ENCODE results near the gene CAMLG.
"Not testable (repeated sequence)": the region's sequence is repeated elsewhere in the genome, so short reads cannot be mapped to it uniquely, and the experiment has no call there.

CAMLG gene

DNA sequence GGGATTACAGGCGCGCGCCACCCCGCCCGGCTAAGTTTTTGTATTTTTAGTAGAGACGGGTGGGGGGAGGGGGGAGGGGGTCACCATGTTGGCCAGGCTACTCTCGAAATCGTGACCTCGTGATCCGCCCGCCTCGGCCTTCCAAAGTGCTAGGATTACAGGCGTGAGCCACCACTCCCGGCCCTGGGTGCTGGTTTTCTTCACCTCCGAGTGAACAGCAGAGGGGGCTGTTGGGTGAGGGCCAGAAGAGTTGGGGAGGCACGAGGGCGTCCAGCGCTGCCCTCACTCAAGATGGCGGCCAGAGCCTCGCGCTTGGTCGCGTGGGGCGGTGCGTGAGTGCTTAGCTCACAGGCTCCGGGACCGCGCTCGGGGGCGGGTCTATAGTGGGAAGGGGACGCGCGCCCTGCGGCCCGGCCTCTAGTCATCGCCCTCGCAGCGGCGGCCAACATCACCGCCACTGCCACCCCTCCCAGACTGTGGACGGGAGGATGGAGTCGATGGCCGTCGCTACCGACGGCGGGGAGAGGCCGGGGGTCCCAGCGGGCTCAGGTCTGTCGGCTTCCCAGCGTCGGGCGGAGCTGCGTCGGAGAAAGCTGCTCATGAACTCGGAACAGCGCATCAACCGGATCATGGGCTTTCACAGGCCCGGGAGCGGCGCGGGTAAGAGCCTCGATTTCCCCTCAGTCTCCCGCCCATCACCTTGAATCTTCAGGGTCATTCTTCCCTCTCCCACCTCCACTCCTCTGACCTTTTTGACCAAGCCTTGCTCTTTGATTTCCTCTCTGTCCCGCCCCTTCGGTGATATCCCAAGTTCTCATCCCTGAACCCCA is at the start of gene CAMLG:
TSS of gene CAMLG (plus strand) at position 416 of the 830 bp plus-strand sequence. CDS start at position 489, 73 bp downstream.
- peak; percentile 90 to 94 for DNase-seq

DNA sequence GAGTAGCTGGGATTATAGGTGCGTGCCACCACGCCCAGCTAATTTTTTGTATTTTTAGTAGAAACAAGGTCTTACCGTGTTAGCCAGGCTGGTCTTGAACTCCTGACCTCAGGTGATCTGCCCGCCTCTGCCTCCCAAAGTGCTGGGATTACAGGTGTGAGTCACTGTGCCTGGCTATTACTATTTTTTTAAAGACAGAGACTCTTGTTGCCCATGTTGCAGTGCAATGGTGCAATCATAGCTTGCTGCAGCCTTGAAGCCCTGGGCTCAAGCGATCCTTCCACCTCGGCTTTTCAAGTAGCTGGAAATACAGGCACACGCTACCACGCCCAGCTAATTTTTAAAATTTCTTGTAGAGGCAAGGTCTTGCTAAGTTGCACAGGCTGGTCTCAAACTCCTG is 48.2 kb upstream of the CAMLG start:
- DNase-seq: not testable (repeated sequence)

DNA sequence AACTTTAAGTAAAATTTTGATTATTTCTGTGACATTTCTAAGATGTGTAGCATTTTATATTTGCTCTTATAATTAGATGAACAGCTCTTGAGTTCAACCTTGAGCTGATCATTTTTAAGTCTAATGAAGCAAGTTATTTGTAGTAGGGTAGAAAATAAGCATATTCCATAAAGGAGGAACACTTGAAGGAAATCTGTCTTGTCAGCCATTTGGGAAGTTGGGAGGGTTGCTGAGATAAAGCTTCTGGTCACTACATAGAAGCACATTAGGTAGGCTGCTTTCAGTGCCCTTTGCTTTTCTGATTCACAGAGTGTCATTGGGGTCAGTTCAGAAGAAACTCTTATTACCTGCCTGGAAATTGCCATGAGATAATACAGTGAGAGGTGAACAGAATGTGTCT is 45.6 kb upstream of the CAMLG start:
- DNase-seq: no peak

DNA sequence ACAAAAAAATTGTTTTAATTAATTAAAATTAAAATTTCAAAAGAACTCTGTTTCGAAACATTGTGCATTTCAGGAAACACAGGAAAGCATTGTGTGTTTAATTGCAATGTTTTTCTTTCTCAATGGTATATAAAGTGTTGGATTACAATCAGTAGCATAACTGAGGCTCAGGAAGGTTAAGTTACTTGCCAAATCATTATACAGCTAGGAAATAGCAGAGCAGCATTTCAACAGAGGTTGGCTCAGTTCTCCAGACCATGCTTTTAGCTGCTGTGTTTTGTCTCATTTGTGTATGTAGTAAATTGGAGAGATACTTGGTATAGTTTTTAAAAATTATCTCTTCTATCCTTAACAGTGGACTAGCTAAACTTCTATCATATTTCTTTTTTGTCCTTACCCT is 30.0 kb upstream of the CAMLG start:
- DNase-seq: no peak

DNA sequence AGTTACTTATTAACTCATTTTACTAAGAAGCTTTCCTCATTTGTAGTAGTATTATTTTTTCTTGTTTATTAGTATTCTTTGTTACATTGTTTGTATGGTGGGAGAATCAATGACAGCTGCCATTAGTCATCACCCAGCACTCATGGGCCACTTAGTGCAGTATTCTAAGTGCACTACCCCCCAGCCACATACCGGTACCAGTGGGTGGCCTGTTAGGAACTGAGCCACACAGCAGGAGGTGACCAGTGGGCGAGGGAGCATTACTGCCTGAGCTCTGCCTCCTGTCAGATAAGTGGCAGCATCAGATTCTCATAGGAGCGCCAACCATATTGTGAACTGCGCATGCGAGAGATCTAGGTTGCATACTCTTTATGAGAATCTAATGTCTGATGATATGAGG is 24.2 kb upstream of the CAMLG start:
- no peak for DNase-seq

DNA sequence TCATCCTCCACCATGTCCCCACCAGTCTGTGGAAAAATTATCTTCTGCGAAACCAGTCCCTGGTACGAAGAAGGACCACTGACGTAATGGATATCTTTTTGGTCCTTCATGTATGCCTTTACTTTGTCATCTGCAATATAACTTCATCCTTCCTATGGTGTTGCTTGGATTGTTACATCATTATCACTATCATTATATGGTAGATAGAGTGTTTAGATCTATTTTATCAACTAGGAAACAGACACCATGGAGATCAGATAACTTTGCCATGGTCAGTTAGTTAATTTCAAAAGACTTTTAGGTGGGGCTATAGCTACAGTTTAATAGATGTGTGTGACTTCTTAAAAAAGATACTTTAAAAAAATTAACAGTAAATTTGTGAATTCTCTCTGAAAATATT is 23.8 kb upstream of the CAMLG start:
- no peak for DNase-seq

DNA sequence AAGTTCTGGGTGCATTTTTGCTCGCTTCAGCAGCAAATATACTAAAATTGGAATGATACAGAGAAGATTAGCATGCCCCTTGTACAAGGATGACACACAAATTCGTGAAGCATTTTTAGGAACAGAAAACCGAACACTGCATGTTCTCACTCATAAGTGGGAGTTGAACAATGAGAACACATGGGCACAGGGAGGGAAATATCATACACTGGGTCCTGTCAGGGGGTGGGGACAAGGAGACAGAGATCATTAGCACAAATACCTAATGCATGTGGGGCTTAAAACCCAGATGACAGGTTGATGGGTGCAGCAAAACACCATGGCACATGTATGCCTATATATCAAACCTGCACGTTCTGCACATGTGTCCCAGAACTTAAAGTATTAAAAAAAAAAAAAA is 22.9 kb upstream of the CAMLG start:
- DNase-seq: not testable (repeated sequence)

DNA sequence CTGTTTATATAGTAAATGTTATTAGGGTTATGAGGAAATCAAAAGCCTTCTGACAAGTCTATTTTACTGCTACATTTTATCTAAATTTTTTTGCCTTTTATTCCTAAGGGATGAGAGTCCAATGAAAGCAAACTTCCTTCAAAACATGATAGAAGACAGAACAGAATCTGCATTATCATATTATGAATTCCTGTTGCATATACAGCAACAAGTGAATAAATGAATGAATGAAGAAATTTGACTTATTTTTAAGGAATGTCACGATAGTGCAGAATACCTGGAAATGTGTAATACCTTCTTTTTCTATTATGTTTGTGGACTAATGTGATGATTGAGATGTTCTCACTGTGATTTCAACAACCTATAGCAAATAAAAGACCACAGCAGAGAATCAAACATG is 13.5 kb upstream of the CAMLG start:
- DNase-seq: no peak

DNA sequence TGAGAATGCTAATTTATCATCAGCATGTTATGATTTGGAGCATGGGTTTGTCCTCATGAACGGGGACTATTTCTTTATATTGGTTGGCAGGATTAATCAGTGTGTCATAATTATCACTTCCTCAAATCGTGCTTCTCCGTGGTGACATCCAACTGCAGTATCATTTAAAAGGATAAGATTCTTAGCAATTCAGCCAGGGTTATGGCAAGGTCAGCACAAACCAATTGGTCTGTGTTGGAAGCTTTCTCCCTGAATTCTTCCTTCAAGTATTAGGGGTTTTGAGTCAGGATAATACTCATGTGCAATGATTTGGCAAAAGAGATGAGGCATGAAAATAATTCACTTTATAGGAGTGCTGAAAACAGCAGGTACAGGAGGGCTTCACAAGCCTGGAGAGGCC is 5.5 kb upstream of the CAMLG start:
- DNase-seq: no peak

DNA sequence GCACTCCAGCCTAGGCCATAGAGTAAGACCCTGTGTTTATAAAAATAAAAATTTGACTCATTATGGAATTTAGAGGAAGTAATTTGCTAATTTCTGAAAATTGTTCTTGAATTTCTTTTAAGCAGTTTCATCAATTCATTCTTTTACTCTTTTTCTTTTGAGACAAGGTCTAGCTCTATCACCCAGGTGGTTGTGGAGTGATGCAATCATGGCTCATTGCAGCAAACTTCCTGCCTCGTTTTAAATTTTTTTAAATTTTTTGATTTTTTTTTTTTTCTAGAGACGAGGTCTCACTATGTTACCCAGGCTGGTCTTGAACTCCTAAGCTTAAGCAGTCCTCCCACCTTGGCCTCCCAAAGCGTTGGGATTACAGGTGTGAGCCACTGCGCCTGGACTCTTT is 3.1 kb upstream of the CAMLG start:
- DNase-seq: no peak

DNA sequence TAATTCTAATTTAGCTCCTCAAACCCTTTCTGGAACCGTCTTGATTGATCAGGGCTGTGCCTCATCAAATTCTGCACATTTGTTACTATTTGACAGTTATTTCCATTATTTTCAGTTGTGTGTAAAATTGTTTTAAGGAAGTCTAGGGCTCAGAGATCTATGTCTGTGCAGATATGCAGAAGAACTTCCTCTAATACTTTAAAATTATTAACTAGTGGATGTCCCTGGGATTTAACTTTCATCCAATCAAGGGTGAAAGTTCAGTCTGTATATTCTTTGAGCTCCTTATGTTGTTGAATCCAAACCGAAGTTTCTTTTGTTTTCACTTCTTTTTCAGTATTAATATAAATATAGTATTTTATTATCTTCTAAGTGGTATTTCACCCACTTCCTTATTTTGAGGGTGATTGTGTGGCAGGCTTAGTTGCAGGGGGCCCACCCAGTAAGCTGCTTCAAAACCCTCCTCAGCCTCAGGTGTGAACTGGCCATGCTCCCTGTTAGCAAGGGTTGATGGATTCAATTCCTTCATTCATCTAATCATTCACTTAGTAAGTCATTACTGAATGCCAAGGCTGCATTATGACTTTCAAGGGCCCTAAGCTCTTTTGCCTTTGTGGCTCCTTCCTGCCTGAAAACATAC is 2.1 kb upstream of the CAMLG start:
- no peak for DNase-seq

DNA sequence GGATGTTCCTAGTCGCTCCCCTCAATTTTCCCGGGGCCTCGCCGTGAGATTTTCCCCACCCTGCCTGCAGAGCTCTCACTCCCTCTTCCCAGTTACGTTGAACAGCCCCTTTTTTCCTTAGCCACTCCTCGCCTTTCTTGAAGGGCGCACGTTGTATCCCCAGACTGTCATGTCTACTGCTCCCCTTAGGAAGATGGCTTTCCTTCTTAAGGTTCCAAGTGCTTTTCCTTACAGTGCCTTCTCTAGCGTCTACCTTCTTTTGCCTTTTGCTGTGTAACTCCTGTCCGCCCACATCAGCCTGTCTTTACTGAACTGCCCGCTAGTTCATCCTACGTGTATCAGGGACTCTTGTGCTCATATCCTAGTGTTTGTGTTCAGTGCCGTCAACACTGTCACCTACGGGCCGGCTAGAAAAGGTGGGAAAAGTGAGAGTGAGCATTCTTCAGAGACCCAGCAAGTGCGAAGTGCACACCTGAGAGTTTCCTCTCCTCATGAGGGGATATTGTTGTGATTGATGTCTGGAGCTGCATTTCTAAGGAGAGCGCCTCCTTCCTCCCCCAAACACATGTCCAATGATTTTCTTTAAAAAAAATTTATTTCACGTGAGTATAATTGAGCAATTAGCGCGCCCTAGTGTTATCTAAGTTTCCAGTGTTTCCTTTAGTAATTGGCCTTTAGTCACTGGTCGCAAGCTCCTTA is 764 bp downstream of the CAMLG start:
- no peak for DNase-seq

DNA sequence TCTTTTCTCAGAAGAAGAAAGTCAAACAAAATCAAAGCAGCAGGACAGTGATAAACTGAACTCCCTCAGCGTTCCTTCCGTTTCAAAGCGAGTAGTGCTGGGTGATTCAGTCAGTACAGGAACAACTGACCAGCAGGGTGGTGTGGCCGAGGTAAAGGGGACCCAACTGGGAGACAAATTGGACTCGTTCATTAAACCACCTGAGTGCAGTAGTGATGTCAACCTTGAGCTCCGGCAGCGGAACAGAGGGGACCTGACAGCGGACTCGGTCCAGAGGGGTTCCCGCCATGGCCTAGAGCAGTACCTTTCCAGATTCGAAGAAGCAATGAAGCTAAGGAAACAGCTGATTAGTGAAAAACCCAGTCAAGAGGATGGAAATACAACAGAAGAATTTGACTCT is 2.7 kb downstream of the CAMLG start:
- no peak for DNase-seq

DNA sequence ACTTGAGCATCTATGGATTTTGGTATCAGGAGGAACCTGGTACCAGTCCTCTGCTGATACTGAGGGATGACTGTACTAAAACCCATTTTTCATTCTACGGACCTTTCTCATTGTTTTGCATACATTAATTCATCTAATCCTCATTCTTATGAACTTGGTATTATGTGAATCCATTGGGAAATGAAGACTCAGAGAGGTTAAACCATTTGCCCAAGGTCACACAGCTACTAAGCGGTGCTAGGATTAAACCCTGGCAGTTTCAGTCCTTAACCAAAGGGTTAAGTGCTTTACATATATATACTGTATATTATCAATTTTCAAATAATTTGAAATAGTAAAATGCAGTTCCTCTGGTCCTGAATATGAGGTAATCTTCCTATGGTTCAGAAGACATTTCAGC is 3.8 kb downstream of the CAMLG start:
- no peak for DNase-seq

DNA sequence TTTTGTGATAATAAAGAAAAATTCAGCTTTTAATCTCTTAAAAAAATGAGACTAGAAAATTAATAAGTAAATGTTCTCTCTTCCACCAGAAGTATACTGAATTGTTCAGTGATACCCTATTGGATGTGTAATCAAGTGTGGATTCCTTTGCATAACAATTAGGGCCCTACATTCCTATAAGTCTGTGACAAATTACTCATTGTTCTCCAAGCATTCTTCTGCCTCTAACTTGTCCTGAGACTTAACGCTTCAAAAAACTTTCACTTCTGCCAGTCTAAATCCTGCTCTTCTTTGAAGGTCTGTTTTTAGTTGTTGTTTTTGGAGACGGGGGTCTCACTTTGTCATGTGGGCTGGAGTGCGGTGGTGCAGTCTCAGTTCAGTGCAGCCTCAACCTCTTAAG is 11.1 kb downstream of the CAMLG start:
- no peak for DNase-seq

DNA sequence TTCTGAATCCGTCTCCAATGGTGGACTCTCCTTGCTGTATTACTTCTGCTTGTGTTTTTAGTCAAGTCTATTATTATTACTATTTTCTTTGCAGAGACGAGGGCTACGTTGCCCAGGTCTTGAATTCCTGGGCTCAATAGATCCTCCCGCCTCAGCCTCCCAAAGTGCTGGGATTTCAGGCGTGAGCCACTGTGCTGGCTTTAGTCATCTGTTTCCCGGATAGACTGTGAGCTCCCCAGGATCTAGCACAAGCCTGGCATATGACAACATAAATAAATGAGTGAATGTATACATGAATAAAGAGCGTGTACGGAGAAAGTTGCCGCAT is 19.8 kb downstream of the CAMLG start:
- no peak for DNase-seq

DNA sequence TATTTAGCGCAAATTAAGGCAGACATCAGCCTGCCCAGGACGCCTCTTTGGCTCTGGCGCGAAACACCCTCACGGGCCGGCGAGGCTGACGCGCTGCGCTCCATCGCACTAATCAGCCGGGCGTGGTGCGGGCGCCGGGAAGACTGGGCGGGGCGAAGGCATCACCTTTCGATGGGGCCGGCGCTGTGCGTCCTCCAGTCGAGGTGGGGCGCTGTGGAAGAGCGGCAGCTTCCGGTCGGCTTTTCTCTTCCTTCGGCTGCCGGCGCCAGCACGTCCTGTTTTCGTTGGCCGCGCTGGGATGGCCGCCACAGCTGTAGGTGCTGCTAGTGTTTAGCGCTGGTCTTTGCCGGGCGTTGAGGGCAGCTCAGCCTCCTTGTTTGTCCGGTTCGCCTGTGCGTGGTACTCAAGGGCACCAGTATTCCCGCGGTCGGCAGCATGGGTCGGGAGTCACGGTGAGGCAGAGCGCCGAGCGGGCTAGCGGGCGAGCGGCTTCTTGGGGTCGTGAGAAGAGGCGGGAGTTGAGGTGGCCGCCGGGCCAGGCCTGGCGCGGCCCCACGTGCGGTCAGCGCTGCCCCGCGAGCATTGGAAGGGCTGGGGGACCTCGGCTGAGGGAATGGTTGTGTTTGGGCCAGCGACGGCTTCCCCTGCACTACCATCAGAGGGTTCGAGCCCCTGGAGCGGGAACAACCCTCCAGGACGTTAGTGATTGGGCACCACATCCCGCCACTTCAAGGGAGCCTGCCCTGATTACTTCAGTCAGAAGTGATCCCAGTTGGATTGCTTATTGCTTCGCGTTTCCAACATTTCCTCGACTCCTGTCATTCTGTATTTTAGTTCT is 20.4 kb downstream of the CAMLG start, which contains the start of gene DDX46:
TSS of gene DDX46 (plus strand) at position 276 of the 838 bp plus-strand sequence. CDS start at position 436, 160 bp downstream.
- peak; percentile 89 for DNase-seq

DNA sequence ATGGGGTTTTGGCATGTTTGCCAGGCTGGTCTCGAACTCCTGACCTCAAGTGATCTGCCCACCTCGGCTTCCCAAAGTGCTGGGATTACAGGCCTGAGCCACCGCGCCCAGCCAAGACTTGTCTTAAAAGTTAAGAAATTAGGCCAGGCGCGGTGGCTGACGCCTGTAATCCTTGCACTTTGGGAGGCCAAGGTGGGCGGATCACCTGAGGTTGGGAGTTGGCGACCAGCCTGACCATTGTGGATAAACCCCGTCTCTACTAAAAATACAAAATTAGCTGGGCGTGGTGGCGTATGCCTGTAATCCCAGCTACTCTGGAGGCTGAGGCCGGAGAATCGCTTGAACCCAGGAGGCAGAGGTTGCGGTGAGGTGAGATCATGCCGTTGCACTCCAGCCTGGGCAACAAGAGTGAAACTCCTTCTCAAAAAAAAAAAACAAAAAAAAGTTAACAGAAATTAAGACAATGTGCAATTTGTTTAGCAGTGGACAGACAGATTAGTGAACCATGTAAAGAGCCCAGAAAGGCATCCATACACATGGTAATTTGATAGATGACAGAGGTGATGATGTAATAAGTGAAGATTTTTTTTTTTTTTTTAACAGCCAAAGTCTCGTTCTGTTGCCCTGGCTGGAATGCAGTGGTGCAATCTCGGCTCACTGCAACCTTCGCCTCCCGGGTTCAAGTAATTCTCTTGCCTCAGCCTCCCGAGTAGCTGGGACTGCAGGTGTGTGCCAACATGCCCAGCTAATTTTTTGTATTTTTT is 29.4 kb downstream of the CAMLG start:
- not testable (repeated sequence) for DNase-seq

DNA sequence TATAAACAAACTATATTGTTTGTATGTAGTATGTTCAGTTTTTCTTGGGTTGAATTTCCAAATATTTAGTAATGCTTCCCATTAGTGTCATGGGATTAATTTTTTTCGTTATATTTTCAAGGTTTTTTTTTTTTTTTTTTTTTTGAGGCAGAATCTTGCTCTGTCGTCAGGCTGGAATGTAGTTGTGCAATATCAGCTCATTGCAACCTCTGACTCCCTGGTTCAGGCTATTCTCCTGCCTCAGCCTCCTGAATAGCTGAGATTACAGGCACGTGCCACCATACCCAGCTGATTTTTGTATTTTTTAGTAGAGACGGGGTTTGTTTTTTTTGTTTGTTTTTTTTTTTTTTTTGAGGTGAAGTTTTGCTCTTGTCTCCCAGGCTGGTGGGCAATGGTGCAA is 30.9 kb downstream of the CAMLG start:
- no peak for DNase-seq

DNA sequence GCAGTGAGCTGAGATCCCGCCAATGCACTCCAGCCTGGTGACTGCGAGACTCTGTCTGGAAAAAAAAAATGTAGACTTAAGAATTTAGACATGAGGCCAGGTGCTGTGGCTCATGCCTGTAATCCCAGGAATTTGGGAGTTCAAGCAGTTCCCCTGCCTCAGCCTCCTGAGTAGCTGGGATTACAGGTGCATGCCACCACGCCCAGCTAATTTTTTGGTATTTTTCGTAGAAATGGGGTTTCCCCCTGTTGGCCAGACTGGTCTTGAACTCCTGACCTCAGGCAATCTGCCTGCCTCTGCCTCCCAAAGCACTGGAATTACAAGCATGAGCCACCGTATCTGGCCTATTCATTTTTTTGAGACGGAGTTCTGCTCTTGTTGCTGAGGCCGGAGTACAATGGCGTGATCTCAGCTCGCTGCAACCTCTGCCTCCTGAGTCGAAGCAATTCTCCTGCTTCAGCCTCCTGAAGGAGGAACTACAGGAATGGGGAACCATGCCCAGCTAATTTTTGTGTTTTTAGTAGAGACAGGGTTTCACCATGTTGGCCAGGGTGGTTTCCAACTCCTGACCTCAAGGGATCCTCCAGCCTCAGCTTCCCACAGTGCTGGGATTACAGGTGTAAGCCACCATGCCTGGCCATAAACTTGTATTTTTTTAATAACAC is 34.2 kb downstream of the CAMLG start:
- no peak for DNase-seq

DNA sequence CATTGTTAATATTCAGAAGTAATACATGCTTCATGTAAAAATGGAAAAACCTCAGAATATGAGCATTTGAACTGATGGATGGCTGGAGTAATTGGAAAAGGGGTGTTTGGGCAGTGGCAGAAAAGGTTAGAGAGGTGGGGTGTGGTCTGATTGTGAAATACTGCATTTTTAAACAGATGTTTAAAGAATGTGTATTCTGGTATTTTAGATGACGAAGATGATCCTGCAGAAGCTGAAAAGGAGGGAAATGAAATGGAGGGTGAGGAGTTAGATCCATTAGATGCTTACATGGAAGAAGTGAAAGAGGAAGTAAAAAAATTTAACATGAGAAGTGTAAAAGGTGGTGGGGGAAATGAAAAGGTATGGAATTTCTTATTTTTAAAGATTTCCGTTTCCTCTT is 39.0 kb downstream of the CAMLG start:
- no peak for DNase-seq
